HEK293 (cell line): ENCODE data around the gene CD99L2.

Source experiments
- CTCF ChIA-PET: fragments of 350-600 bp; formaldehyde crosslinking; extraction: SDS; loops from one replicate; lab custom pipeline; 2021; ENCODE audit warnings: antibody characterized with exemption; lab: Yijun Ruan, JAX
- POLR2A ChIA-PET: fragments of 300-600 bp; formaldehyde crosslinking; extraction: SDS; loops from one replicate; lab custom pipeline; 2020; ENCODE audit warnings: antibody characterized with exemption, inconsistent platforms; lab: Yijun Ruan, JAX
- H3K27ac ChIP-seq: fragments of 200-500 bp; sonication (Bioruptor generic); 2 replicates; pipeline ENCODE4 v1.5.1; 2014; ENCODE audit warnings: low read depth, low read length, control low read depth, inconsistent platforms; ENCODE audit errors: extremely low read depth
- H3K36me3 ChIP-seq, 2 experiments: fragments of 200-500 bp in 1 of 2; sonication (Bioruptor generic) in 1 of 2; 1 replicate in 1 of 2; 2 replicates in 1 of 2; pipeline ENCODE4 v1.5.1; 2014 to 2017; ENCODE audit warnings: inconsistent platforms in 2 of 2, low read length in 2 of 2; ENCODE audit not compliant: control insufficient read depth in 2 of 2, insufficient read depth in 1 of 2
- H3K4me1 ChIP-seq: fragments of 200-500 bp; sonication (Bioruptor generic); 2 replicates; pipeline ENCODE4 v1.5.1; 2014; ENCODE audit warnings: mild to moderate bottlenecking, low read length, inconsistent platforms; ENCODE audit not compliant: control insufficient read depth, insufficient read depth
- H3K4me3 ChIP-seq: 2 replicates; pipeline ENCODE4 v1.5.1; 2011; ENCODE audit warnings: low read depth, mild to moderate bottlenecking, control low read depth, low read length, moderate library complexity
- H3K9me3 ChIP-seq: fragments of 200-500 bp; sonication (Bioruptor generic); 2 replicates; pipeline ENCODE4 v1.5.1; 2014; ENCODE audit warnings: low read depth, low read length, inconsistent platforms; ENCODE audit not compliant: control insufficient read depth, insufficient read depth
- BCL11B ChIP-seq: fragments of 450-650 bp; formaldehyde crosslinking; IDR thresholded peaks from 2 replicates; pipeline ENCODE4 v1.5.1; 2016; ENCODE audit warnings: low read depth, missing biosample characterization, missing genetic modification characterization
- GLIS1 ChIP-seq: fragments of 450-650 bp; formaldehyde crosslinking; IDR thresholded peaks from 2 replicates; pipeline ENCODE4 v1.5.1; 2016; ENCODE audit warnings: missing biosample characterization, missing genetic modification characterization
- KLF16 ChIP-seq: fragments of 450-650 bp; formaldehyde crosslinking; IDR thresholded peaks from 2 replicates; pipeline ENCODE4 v1.5.1; 2017; ENCODE audit warnings: missing biosample characterization, missing genetic modification characterization
- PRDM4 ChIP-seq: fragments of 450-650 bp; formaldehyde crosslinking; IDR thresholded peaks from 2 replicates; pipeline ENCODE4 v1.5.1; 2017; ENCODE audit warnings: missing biosample characterization, missing genetic modification characterization
- SETDB1 ChIP-seq: IDR thresholded peaks from one replicate; pipeline ENCODE4 v1.6.1; 2017; ENCODE audit warnings: mild to moderate bottlenecking, low read length, moderate library complexity, mixed read lengths; ENCODE audit not compliant: insufficient read length
- SP3 ChIP-seq: fragments of 450-650 bp; formaldehyde crosslinking; IDR thresholded peaks from 2 replicates; pipeline ENCODE4 v1.5.1; 2016; ENCODE audit warnings: missing biosample characterization, missing genetic modification characterization
- ZBTB1 ChIP-seq: fragments of 450-650 bp; formaldehyde crosslinking; IDR thresholded peaks from 2 replicates; pipeline ENCODE4 v1.5.1; 2016; ENCODE audit warnings: missing biosample characterization, missing genetic modification characterization
- ZBTB20 ChIP-seq: fragments of 450-650 bp; formaldehyde crosslinking; IDR thresholded peaks from 2 replicates; pipeline ENCODE4 v1.5.1; 2016; ENCODE audit warnings: missing biosample characterization, missing genetic modification characterization
- ZIC2 ChIP-seq: fragments of 450-650 bp; formaldehyde crosslinking; IDR thresholded peaks from 2 replicates; pipeline ENCODE4 v1.5.1; 2016; ENCODE audit warnings: missing biosample characterization, missing genetic modification characterization
- ZNF132 ChIP-seq: fragments of 450-650 bp; formaldehyde crosslinking; IDR thresholded peaks from 2 replicates; pipeline ENCODE4 v1.5.1; 2017; ENCODE audit warnings: missing biosample characterization, missing genetic modification characterization, borderline replicate concordance
- ZNF148 ChIP-seq: fragments of 450-650 bp; formaldehyde crosslinking; IDR thresholded peaks from 2 replicates; pipeline ENCODE4 v1.5.0; 2017; ENCODE audit warnings: missing biosample characterization, missing genetic modification characterization, borderline replicate concordance
- ZNF473 ChIP-seq: fragments of 450-650 bp; formaldehyde crosslinking; IDR thresholded peaks from 2 replicates; pipeline ENCODE4 v1.5.1; 2017; ENCODE audit warnings: missing biosample characterization, missing genetic modification characterization
- ZNF530 ChIP-seq: fragments of 450-650 bp; formaldehyde crosslinking; IDR thresholded peaks from 2 replicates; pipeline ENCODE4 v1.5.1; 2016; ENCODE audit warnings: low read depth, missing biosample characterization, missing genetic modification characterization
- ZNF555 ChIP-seq: fragments of 450-650 bp; formaldehyde crosslinking; conservative IDR thresholded peaks from 2 replicates; pipeline ENCODE4 v1.5.1; 2017; ENCODE audit warnings: missing biosample characterization, mild to moderate bottlenecking, missing genetic modification characterization, inconsistent platforms
- ZNF571 ChIP-seq: fragments of 450-650 bp; formaldehyde crosslinking; IDR thresholded peaks from 2 replicates; pipeline ENCODE4 v1.5.0; 2017; ENCODE audit warnings: missing biosample characterization, missing genetic modification characterization
- ZNF747 ChIP-seq: fragments of 450-650 bp; formaldehyde crosslinking; IDR thresholded peaks from 2 replicates; pipeline ENCODE4 v1.5.1; 2016; ENCODE audit warnings: missing biosample characterization, missing genetic modification characterization
- TF ChIP-seq, protein P1 (sequence below): fragments of 450-650 bp; formaldehyde crosslinking; IDR thresholded peaks from 2 replicates; pipeline ENCODE4 v1.5.1; 2016; ENCODE audit warnings: missing biosample characterization, missing genetic modification characterization

CD99L2 gene

DNA sequence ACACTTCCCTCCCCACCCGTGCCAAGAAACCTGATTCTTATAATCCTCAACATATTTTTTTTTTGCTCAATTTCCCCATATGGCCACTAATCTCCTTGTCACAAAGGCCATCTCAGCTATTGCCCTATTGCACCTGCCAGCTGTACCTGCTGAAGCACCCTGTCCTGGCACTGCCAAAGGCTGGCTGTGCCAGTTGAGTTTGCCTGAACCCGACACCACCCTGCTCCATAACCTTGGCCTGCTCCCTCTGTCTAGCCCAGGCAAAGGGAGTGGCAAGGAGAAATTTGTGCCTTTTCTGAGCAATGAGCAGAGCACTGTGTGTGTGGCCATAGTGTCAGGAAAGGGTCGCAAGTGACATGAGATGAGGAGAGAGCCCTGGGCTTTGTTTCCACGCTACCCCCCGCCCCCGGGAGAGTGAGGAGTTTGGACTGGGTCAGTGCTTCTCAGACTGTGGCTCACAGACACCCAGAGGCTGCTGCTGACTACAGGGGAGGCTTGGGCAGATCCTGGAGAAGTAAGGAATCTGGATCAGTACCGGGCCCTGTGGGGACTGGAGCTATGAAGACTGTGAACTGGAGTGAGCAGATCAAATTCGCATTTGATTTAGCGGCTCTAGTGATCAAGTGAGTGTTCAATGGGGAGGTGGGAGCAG lies 42.5 kb upstream of the CD99L2 start:
- POLR2A ChIA-PET = no interaction called here
- TF ChIP-seq ZNF132 (tag by site-specific recombination) (no peak), ZNF571 (no peak), ZBTB1 (tag by site-specific recombination) (no peak), ZNF555 (tag by site-specific recombination) (no peak), SP3 (tag by site-specific recombination) (no peak), KLF16 (tag by site-specific recombination) (no peak), ZNF747 (tag by site-specific recombination) (no peak), ZNF148 (tag by site-specific recombination) (no peak), SETDB1 (no peak), BCL11B (tag by site-specific recombination) (no peak)
- TF ChIP-seq, protein P1, sequence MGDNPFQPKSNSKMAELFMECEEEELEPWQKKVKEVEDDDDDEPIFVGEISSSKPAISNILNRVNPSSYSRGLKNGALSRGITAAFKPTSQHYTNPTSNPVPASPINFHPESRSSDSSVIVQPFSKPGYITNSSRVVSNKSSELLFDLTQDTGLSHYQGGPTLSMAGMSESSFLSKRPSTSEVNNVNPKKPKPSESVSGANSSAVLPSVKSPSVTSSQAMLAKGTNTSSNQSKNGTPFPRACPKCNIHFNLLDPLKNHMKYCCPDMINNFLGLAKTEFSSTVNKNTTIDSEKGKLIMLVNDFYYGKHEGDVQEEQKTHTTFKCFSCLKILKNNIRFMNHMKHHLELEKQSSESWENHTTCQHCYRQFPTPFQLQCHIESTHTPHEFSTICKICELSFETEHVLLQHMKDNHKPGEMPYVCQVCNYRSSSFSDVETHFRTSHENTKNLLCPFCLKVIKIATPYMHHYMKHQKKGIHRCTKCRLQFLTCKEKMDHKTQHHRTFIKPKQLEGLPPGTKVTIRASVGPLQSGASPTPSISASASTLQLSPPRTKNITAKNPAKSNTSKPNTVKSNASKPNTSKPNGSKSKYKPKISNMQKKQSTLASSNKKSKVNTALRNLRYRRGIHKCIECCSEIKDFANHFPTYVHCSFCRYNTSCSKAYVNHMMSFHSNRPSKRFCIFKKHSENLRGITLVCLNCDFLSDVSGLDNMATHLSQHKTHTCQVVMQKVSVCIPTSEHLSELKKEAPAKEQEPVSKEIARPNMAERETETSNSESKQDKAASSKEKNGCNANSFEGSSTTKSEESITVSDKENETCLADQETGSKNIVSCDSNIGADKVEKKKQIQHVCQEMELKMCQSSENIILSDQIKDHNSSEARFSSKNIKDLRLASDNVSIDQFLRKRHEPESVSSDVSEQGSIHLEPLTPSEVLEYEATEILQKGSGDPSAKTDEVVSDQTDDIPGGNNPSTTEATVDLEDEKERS = no peak
- TF ChIP-seq, all 188 proteins: peak for 0
- Histone ChIP-seq H3K36me3 (no peaks in the 10 kb centered on the region), H3K4me3 (no peak overlapping the region), H3K4me1 (no peaks in the 10 kb centered on the region), H3K9me3 (no peaks in the 10 kb centered on the region), H3K27ac (no peak overlapping the region)
- CTCF ChIA-PET = no interaction called here

- Histone ChIP-seq H3K27ac (no peak overlapping the region), H3K4me3 (no peak overlapping the region), H3K4me1 (no peaks in the 10 kb centered on the region), H3K36me3 (no peaks in the 10 kb centered on the region), H3K9me3 (no peaks in the 10 kb centered on the region)
- CTCF ChIA-PET = interaction anchor here (0.6 kb wide), 1 partner anchor 329 kb away, joined by 3 read pairs; no protein-coding TSS in a partner anchor
- TF ChIP-seq ZNF473 (no peak), ZIC2 (tag by site-specific recombination) (peak; percentile 90), GLIS1 (peak; percentile 61), ZBTB20 (tag by site-specific recombination) (no peak), ZNF747 (tag by site-specific recombination) (no peak), ZNF530 (tag by site-specific recombination) (no peak)
- POLR2A ChIA-PET = interaction anchor here (0.5 kb wide), 1 partner anchor 14 kb away, joined by 3 read pairs; no protein-coding TSS in a partner anchor
Observed at GRCh38 chrX:150936556-150936955, 38.1 kb upstream of the CD99L2 start.

DNA sequence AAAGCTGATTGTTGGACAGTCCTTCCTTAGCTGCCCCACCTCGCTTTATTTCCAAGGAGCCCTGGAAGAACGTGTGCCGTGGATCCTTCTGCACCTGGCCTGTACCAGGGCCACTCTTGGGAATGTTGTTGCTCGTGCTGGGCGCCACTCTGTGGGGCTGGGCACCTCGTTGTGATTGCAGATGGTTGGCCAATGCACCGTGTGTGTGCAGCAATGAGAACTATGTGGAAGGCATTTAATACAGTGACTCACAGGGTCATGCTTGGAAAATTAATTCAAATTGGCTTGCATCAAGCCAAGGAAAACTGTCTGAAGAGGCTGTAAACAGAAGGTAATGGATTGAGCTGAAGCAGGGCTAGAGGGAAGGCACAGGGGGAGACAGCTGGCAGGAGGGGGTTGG lies 37.0 kb upstream of the CD99L2 start:
- Histone ChIP-seq H3K36me3 (no peaks in the 10 kb centered on the region), H3K9me3 (no peaks in the 10 kb centered on the region), H3K4me3 (no peak overlapping the region), H3K4me1 (no peaks in the 10 kb centered on the region), H3K27ac (no peak overlapping the region)
- POLR2A ChIA-PET = no interaction called here
- CTCF ChIA-PET = interaction anchor here (0.9 to 1.0 kb wide), 2 partner anchors 26 to 163 kb away, joined by 3 read pairs; no protein-coding TSS in a partner anchor
- TF ChIP-seq PRDM4 (no peak), ZIC2 (tag by site-specific recombination) (0 out of 2 replicates have a peak, but pooled peaks have one; percentile 24)
